HG02981 (cell line): ENCODE results near the gene PRSS58.

ENCODE experiments used
- ATAC-seq: cut with Tn5 transposase; IDR thresholded peaks from one replicate; pipeline ENCODE4 v1.9.1; 2021; ENCODE audit warnings: mild to moderate bottlenecking, moderate library complexity; ENCODE audit not compliant: unreplicated experiment

Gene PRSS58

GRCh38 chr7:142257958-142258357, at the start of gene PRSS58:
PRSS58 (minus strand) TSS chr7:142258058; CDS start chr7:142257707, 351 bp downstream.
- ATAC-seq: no peak

- ATAC-seq: no peak
Observed at GRCh38 chr7:142307246-142307900, 49.5 kb upstream of the PRSS58 start.

GRCh38 chr7:142303650-142304049, 45.8 kb upstream of the PRSS58 start:
- ATAC-seq: no peak

- ATAC-seq: peak; percentile 53
Observed at GRCh38 chr7:142301923-142302550, 44.2 kb upstream of the PRSS58 start.

GRCh38 chr7:142301299-142301698, 43.4 kb upstream of the PRSS58 start:
- no peak for ATAC-seq

- no peak for ATAC-seq
Observed at GRCh38 chr7:142300689-142301088, 42.8 kb upstream of the PRSS58 start.

- ATAC-seq: no peak
Observed at GRCh38 chr7:142299237-142299781, 41.5 kb upstream of the PRSS58 start.

GRCh38 chr7:142298627-142299026, 40.8 kb upstream of the PRSS58 start:
- ATAC-seq: no peak

- no peak for ATAC-seq
Observed at GRCh38 chr7:142298009-142298408, 40.2 kb upstream of the PRSS58 start.

- no peak for ATAC-seq
Observed at GRCh38 chr7:142280263-142280662, 22.4 kb upstream of the PRSS58 start.

GRCh38 chr7:142279601-142280000, 21.7 kb upstream of the PRSS58 start:
- ATAC-seq: no peak

- ATAC-seq: no peak
Observed at GRCh38 chr7:142275028-142275427, 17.2 kb upstream of the PRSS58 start.

- ATAC-seq: no peak
Observed at GRCh38 chr7:142272841-142273240, 15.0 kb upstream of the PRSS58 start.

- ATAC-seq: no peak
Observed at GRCh38 chr7:142263598-142264380, 5.9 kb upstream of the PRSS58 start.

GRCh38 chr7:142250705-142251104, 7.2 kb downstream of the PRSS58 start:
- ATAC-seq: no peak

- ATAC-seq: no peak
Observed at GRCh38 chr7:142249918-142250317, 7.9 kb downstream of the PRSS58 start.

GRCh38 chr7:142248166-142249160, 9.4 kb downstream of the PRSS58 start:
- no peak for ATAC-seq

- ATAC-seq: no peak
Observed at GRCh38 chr7:142243823-142244222, 14.0 kb downstream of the PRSS58 start.

- no peak for ATAC-seq
Observed at GRCh38 chr7:142240546-142240945, 17.3 kb downstream of the PRSS58 start.

GRCh38 chr7:142231716-142232115, 26.1 kb downstream of the PRSS58 start:
- ATAC-seq: no peak
